Adrenal gland (tissue), 5 donors: ENCODE measurements around the gene FAIM2.

Experiments
- CTCF ChIP-seq, 6 experiments: fragments of 450-650 bp in 4 of 6; fragments of 200-600 bp in 2 of 6; sonication (generic) in 1 of 6; IDR thresholded peaks; 1 replicate in 5 of 6; 2 replicates in 1 of 6; pipeline versions ENCODE4 v1.5.1 to v1.8.0; 2016 to 2021; ENCODE audit warnings: antibody characterized with exemption in 6 of 6, mild to moderate bottlenecking in 2 of 6, moderate library complexity in 1 of 6
- POLR2A ChIP-seq, 2 donors: fragments of 450-650 bp; IDR thresholded peaks; one replicate each; pipeline ENCODE4 v1.6.1; 2017; ENCODE audit warnings: antibody characterized with exemption in 2 of 2, mild to moderate bottlenecking in 2 of 2, moderate library complexity in 1 of 2
- donor health status: DM: no; HTN: no; CAD: no.

DNA sequence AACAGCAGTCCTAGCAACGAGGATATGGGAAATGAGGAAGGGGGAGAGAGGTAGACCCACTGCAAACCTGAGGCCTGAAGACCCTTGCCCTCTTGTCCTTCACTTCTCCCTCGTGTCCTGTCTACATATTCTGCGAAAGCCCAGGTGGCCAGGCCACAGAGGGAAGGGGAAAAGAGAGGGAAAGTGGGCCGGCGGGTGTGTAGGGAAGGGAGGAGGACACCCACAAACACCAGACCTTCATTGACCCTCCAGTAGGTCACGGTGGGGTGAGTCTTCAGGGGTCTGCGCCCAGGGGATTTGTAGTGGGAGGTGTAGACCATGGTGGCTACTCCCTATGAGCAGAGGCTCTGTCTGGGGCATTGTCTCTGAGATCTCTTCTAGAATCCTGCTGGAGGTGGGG lies 3.8 kb downstream of the FAIM2 start:
- TF ChIP-seq CTCF (IDR thresholded peaks at IDR 0.05) (no peak), POLR2A (IDR thresholded peaks at IDR 0.05) (no peak)
